Stimulated activated effector memory CD8-positive, alpha-beta T cell treated with anti-CD3 and anti-CD28 coated beads, Interleukin-12 subunit alpha, Interleukin-12 subunit beta, amount 100 ng/mL, for 72 hours (primary cell): ENCODE measurements around the gene MAPK13.
A peak's percentile ranks its signal among the peaks of the same experiment; 100 is the strongest.

Experiments
- ATAC-seq: fragments of 150-1000 bp; cut with Tn5 transposase; 2 replicates; pipeline ENCODE4 v1.10.0; 2021
- DNase-seq, 2 donors: peaks; one replicate each; pipeline ENCODE4 v3.0.0; 2021 to 2022; ENCODE audit warnings: low spot score in 2 of 2
- H3K27ac Mint-ChIP-seq: one replicate; pipeline ENCODE4 v1.8.0; 2022; ENCODE audit warnings: mild to moderate bottlenecking, mixed read lengths
- H3K36me3 Mint-ChIP-seq: one replicate; pipeline ENCODE4 v1.8.0; 2022; ENCODE audit warnings: mild to moderate bottlenecking, mixed read lengths
- H3K4me1 Mint-ChIP-seq: one replicate; pipeline ENCODE4 v1.8.0; 2022; ENCODE audit warnings: mixed read lengths
- H3K4me3 Mint-ChIP-seq: one replicate; pipeline ENCODE4 v1.8.0; 2022; ENCODE audit warnings: mild to moderate bottlenecking, mixed read lengths
- H3K9me3 Mint-ChIP-seq: one replicate; pipeline ENCODE4 v1.8.0; 2022; ENCODE audit warnings: mixed read lengths

Gene MAPK13

GRCh38 chr6:36130667-36131510 lies 576 bp downstream of the MAPK13 start:
- peaks cover 59% of the 10 kb centered on the region for H3K4me1 Mint-ChIP-seq
- peak; percentile 74 for ATAC-seq
- H3K27ac Mint-ChIP-seq, result peak overlapping the region; percentile 92
- H3K36me3 Mint-ChIP-seq, result peaks cover 58% of the 10 kb centered on the region
- DNase-seq, result peak; percentile 49 to 80
- H3K9me3 Mint-ChIP-seq, result no peaks in the 10 kb centered on the region
- H3K4me3 Mint-ChIP-seq, result peak overlapping the region; percentile 85

GRCh38 chr6:36131511-36132245 lies 1.4 kb downstream of the MAPK13 start:
- peaks cover 66% of the 10 kb centered on the region for H3K36me3 Mint-ChIP-seq
- DNase-seq (peak; percentile 31 to 75), ATAC-seq (peak; percentile 91)
- H3K4me3 Mint-ChIP-seq, result peak overlapping the region; percentile 85
- H3K27ac Mint-ChIP-seq, result peak overlapping the region; percentile 92
- H3K9me3 Mint-ChIP-seq, result no peaks in the 10 kb centered on the region
- peaks cover 52% of the 10 kb centered on the region for H3K4me1 Mint-ChIP-seq

- peak overlapping the region; percentile 92 for H3K27ac Mint-ChIP-seq
- ATAC-seq, result no peak
- H3K4me3 Mint-ChIP-seq, result peak overlapping the region; percentile 85
- no peaks in the 10 kb centered on the region for H3K9me3 Mint-ChIP-seq
- peaks cover 45% of the 10 kb centered on the region for H3K4me1 Mint-ChIP-seq
- peaks cover 73% of the 10 kb centered on the region for H3K36me3 Mint-ChIP-seq
- no peak for DNase-seq
Observed at GRCh38 chr6:36132246-36132895, 2.1 kb downstream of the MAPK13 start.

DNA sequence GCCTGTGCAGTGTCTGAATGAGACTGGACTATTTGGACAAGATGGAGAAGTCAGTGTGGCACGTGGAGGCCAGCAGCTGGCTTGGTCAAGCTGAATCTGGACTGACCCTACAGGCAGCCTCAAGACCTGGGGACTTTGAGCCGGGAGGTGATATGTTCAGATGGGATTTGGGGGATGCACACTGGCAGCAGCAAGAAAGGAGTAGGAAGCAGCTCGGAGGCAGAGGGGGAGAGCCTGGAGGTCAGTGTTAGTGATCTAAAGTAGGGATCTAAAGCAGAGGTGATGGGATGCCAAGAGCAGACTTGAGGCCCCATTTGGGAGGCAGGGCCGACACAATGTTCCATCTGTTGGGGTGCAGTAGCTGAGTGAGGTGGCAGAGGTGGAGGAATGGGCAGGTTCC lies 2.8 kb downstream of the MAPK13 start:
- DNase-seq (no peak), ATAC-seq (no peak)
- Mint-ChIP-seq H3K36me3 (peaks cover 81% of the 10 kb centered on the region), H3K4me3 (peak overlapping the region; percentile 85), H3K4me1 (peaks cover 40% of the 10 kb centered on the region), H3K9me3 (no peaks in the 10 kb centered on the region), H3K27ac (peak overlapping the region; percentile 43)

GRCh38 chr6:36133912-36134311 lies 3.6 kb downstream of the MAPK13 start:
- Mint-ChIP-seq H3K27ac (peak overlapping the region; percentile 43), H3K36me3 (peaks cover 89% of the 10 kb centered on the region), H3K9me3 (no peaks in the 10 kb centered on the region), H3K4me3 (no peak overlapping the region), H3K4me1 (peaks cover 42% of the 10 kb centered on the region)
- DNase-seq (no peak), ATAC-seq (no peak)

DNA sequence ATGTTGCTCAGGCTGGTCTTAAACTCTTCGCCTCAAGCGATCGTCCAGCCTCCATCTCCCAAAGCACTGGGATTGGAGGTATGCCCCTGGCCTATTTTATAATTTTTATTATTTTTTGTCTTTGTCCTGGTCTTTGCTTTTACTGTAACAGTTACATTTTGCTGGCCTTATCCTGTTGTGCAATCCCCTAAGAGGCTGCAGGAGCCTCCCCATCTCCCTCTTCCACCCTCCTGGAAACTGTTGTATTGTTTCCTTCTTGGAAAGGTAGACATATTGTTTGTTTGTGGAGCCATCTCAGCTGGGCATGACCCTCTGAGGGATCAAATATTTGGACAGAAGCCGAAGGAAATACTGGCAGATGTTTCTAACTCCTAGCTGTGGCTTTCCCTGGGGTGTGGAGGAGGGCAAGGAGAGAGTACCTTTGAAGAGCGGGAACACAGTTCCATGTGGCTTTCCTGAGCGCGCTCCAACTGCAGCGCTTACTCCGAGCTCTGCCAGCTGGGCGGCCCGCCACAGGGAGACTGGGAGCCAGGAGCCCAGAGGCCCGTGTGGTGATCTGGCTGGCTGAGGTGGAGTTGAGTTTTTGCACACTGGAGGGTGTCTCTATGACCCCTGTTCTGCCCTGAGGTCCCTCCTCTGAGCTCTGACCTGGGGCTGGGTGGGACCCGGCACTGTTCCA lies 4.9 kb downstream of the MAPK13 start:
- Mint-ChIP-seq H3K27ac (no peak overlapping the region), H3K4me1 (peaks cover 47% of the 10 kb centered on the region), H3K36me3 (peaks cover 95% of the 10 kb centered on the region), H3K9me3 (no peaks in the 10 kb centered on the region), H3K4me3 (no peak overlapping the region)
- no peak for ATAC-seq
- no peak for DNase-seq

- peaks cover 52% of the 10 kb centered on the region for H3K4me1 Mint-ChIP-seq
- H3K27ac Mint-ChIP-seq, result no peak overlapping the region
- no peak overlapping the region for H3K4me3 Mint-ChIP-seq
- H3K9me3 Mint-ChIP-seq, result no peaks in the 10 kb centered on the region
- ATAC-seq (no peak), DNase-seq (no peak)
- H3K36me3 Mint-ChIP-seq, result peaks cover 97% of the 10 kb centered on the region
Observed at GRCh38 chr6:36136034-36136433, 5.7 kb downstream of the MAPK13 start.

DNA sequence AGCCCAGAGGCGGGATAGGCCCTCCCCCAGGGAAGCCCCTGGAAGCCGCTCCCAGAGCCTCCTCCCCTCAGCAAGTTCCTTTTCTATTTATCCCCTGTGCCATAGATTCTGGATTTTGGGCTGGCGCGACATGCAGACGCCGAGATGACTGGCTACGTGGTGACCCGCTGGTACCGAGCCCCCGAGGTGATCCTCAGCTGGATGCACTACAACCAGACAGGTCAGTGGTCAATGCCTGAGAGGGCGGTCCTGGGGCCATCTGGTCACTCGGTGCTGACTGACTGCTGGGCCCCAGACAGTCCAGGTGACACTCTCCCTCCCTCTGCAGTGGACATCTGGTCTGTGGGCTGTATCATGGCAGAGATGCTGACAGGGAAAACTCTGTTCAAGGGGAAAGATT lies 6.2 kb downstream of the MAPK13 start:
- no peak overlapping the region for H3K27ac Mint-ChIP-seq
- DNase-seq (no peak), ATAC-seq (no peak)
- no peaks in the 10 kb centered on the region for H3K9me3 Mint-ChIP-seq
- peaks cover 55% of the 10 kb centered on the region for H3K4me1 Mint-ChIP-seq
- peaks cover 95% of the 10 kb centered on the region for H3K36me3 Mint-ChIP-seq
- H3K4me3 Mint-ChIP-seq, result no peak overlapping the region

GRCh38 chr6:36138667-36139066 lies 8.4 kb downstream of the MAPK13 start:
- ATAC-seq, result no peak
- DNase-seq, result no peak
- peaks cover 81% of the 10 kb centered on the region for H3K36me3 Mint-ChIP-seq
- peaks cover 44% of the 10 kb centered on the region for H3K4me1 Mint-ChIP-seq
- H3K4me3 Mint-ChIP-seq, result no peak overlapping the region
- H3K27ac Mint-ChIP-seq, result peak overlapping the region; percentile 52
- H3K9me3 Mint-ChIP-seq, result no peaks in the 10 kb centered on the region

GRCh38 chr6:36139431-36139830 lies 9.1 kb downstream of the MAPK13 start:
- ATAC-seq, result no peak
- peak overlapping the region; percentile 58 for H3K27ac Mint-ChIP-seq
- peaks cover 73% of the 10 kb centered on the region for H3K36me3 Mint-ChIP-seq

GRCh38 chr6:36139991-36140710 lies 9.8 kb downstream of the MAPK13 start:
- no peak overlapping the region for H3K4me3 Mint-ChIP-seq
- H3K27ac Mint-ChIP-seq, result peak overlapping the region; percentile 58
- peaks cover 39% of the 10 kb centered on the region for H3K4me1 Mint-ChIP-seq
- H3K9me3 Mint-ChIP-seq, result no peaks in the 10 kb centered on the region
- H3K36me3 Mint-ChIP-seq, result peaks cover 71% of the 10 kb centered on the region
- ATAC-seq, result no peak
- DNase-seq, result no peak

More at GRCh38 chr6:36139431-36139830, 9.1 kb downstream of the MAPK13 start:
- Mint-ChIP-seq H3K4me1 (peaks cover 39% of the 10 kb centered on the region), H3K4me3 (no peak overlapping the region), H3K9me3 (no peaks in the 10 kb centered on the region)
- DNase-seq, result no peak

DNA sequence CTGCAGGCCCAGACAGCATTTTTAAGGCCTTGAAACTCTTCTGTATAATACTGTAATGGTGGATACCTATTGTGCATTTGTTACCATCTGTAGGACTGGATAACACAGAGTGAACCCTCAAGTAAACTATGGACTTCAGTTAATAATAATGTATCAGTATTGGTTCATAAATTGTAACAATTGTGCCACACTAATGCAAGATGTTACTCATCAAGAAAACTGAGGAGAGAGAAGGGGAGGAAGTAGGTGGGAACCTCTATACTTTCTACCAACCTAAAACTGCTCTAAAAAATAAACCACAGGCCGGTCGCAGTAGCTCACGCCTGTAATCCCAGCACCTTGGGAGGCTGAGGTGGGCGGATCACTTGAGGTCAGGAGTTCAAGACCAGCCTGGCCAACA lies 10.8 kb downstream of the MAPK13 start:
- no peaks in the 10 kb centered on the region for H3K9me3 Mint-ChIP-seq
- H3K36me3 Mint-ChIP-seq, result peaks cover 62% of the 10 kb centered on the region
- no peak overlapping the region for H3K4me3 Mint-ChIP-seq
- no peak for DNase-seq
- H3K4me1 Mint-ChIP-seq, result peaks cover 32% of the 10 kb centered on the region
- ATAC-seq, result peak; percentile 85
- H3K27ac Mint-ChIP-seq, result peak overlapping the region; percentile 58

DNA sequence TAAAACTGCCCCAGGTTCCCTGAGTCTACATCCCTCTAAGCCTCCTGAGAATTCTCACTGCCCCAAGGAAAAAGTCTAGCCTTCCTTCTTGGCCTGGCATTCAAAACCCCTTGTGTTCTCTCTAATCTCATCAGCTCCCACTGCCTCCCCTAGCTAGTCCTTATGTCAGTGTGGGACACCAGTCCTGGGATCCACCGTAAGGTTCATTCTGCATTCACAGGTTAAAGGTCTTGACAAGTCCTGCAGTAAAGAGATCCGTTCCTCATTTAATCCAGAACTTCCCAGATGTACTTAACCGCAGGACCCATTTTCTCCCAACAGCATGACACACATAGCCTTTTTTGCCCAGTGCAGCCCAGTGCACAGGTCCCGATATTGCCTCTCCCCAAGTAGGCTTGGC lies 11.6 kb downstream of the MAPK13 start:
- peaks cover 37% of the 10 kb centered on the region for H3K4me1 Mint-ChIP-seq
- no peak overlapping the region for H3K4me3 Mint-ChIP-seq
- peaks cover 53% of the 10 kb centered on the region for H3K36me3 Mint-ChIP-seq
- DNase-seq (no peak), ATAC-seq (no peak)
- no peaks in the 10 kb centered on the region for H3K9me3 Mint-ChIP-seq
- peak overlapping the region; percentile 58 for H3K27ac Mint-ChIP-seq

DNA sequence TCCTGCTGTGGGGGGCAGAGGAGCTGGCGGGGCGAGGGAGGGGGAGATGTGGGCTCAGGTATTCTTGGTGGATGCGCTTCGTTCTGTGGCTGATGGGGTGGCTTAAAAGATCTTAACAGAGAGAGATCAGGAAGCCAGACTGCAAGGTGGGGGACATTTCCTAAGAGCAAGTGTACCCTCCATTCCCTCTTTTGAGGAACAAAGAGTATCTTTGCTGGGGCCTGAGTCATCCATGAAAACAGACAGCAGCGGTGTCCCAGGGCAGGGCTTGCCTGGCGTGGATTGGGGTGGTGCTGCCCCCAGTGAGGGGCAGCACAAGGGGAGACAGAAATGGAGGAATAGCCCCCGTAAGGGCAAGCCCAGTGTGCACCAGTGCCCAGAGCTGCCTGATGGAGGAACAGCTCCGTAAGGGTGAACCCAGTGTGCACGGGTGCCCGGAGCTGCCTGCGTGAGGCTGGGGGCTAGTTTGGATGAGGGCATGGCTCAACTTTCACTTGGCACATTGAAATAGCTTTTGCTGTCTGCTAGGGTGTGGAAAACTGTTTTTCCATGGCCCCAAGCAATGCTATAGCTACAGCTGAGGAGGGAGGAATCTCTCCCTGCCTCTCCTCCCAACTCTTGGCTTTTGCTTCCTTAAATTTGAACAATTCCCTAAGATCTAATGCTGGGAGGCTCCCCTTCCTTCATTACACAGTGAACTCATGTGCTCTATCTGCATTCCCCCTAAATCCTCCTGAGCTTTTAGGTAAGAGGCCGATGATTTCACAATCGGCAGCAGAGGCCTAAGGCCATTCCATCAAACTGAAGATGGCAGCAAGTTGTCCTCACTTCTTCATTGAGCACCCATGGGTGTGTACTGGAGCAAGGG lies 12.9 kb downstream of the MAPK13 start:
- peaks cover 45% of the 10 kb centered on the region for H3K4me1 Mint-ChIP-seq
- H3K9me3 Mint-ChIP-seq, result peaks cover under 1% of the 10 kb centered on the region
- no peak overlapping the region for H3K27ac Mint-ChIP-seq
- no peak for ATAC-seq
- no peak for DNase-seq
- no peak overlapping the region for H3K4me3 Mint-ChIP-seq
- peaks cover 41% of the 10 kb centered on the region for H3K36me3 Mint-ChIP-seq
